PC-3 (cell line): Measurements from ENCODE around the gene GTF3C6. TPM values are rescaled to one million over a fixed set of nuclear protein-coding genes. Genes with fewer than 3 reads are reported as not detected.
"Not testable (repeated sequence)": the region's sequence is repeated elsewhere in the genome, so short reads cannot be mapped to it uniquely, and the experiment has no call there.

Experiments
- ATAC-seq: fragments of 200-7000 bp; cut with Tn5 transposase; 2 replicates; pipeline ENCODE4 v1.9.1; 2020; ENCODE audit warnings: mild to moderate bottlenecking, moderate library complexity
- BruUV-seq: library from RNA; stranded (reverse); fragments of 400-500 nt; replicated peaks from 2 replicates; lab custom pipeline; 2021; lab: Mats Ljungman, UMichigan
- CTCF ChIA-PET: fragments of 300-600 bp; sonication (Branson Sonifier 250); formaldehyde crosslinking; loops from one replicate; lab custom pipeline; 2022; ENCODE audit warnings: antibody characterized with exemption; lab: Charles Lee
- POLR2A ChIA-PET: fragments of 300-600 bp; sonication (Branson Sonifier 250); formaldehyde crosslinking; loops from one replicate; lab custom pipeline; 2022; ENCODE audit warnings: antibody characterized with exemption; ENCODE audit not compliant: unreplicated experiment; lab: Charles Lee
- DNase-seq: peaks from one replicate; pipeline ENCODE4 v3.0.0-alpha.2; 2015
- H2AFZ ChIP-seq: fragments of 300-600 bp; sonication (generic); 2 replicates; pipeline ENCODE4 v1.6.0; 2016; ENCODE audit warnings: antibody characterized with exemption, low read length
- H3F3A ChIP-seq: fragments of 300-600 bp; sonication (generic); one replicate; pipeline ENCODE4 v1.6.0; 2017; ENCODE audit warnings: antibody characterized with exemption, low read length, control low read depth, mild to moderate bottlenecking; ENCODE audit not compliant: unreplicated experiment
- H3K27ac ChIP-seq: fragments of 300-600 bp; sonication (generic); 2 replicates; pipeline ENCODE4 v1.5.1; 2016; ENCODE audit warnings: mild to moderate bottlenecking, low read length
- H3K27me3 ChIP-seq: fragments of 300-600 bp; sonication (generic); 2 replicates; pipeline ENCODE4 v1.6.1; 2016; ENCODE audit warnings: low read length, mixed read lengths
- H3K36me3 ChIP-seq: fragments of 300-600 bp; sonication (generic); 2 replicates; pipeline ENCODE4 v1.6.1; 2016; ENCODE audit warnings: low read depth, mixed run types, low read length, mixed read lengths
- H3K4me1 ChIP-seq: fragments of 300-600 bp; sonication (generic); 2 replicates; pipeline ENCODE4 v1.5.1; 2016; ENCODE audit warnings: low read length; ENCODE audit not compliant: insufficient read depth
- H3K4me2 ChIP-seq: fragments of 300-600 bp; sonication (generic); 2 replicates; pipeline ENCODE4 v1.6.0; 2016; ENCODE audit warnings: low read length
- H3K4me3 ChIP-seq: fragments of 300-600 bp; sonication (generic); 2 replicates; pipeline ENCODE4 v1.5.1; 2016; ENCODE audit warnings: mild to moderate bottlenecking, low read length, mixed read lengths
- H3K79me2 ChIP-seq: fragments of 300-600 bp; sonication (generic); 2 replicates; pipeline ENCODE4 v1.6.1; 2017; ENCODE audit warnings: low read length, mixed read lengths
- H3K9ac ChIP-seq: fragments of 300-600 bp; sonication (generic); 2 replicates; pipeline ENCODE4 v1.6.0; 2016; ENCODE audit warnings: mild to moderate bottlenecking, low read length
- H3K9me2 ChIP-seq: fragments of 300-600 bp; sonication (generic); replicated peaks from 2 replicates; pipeline ENCODE4 v1.6.1; 2016; ENCODE audit warnings: mixed run types, low read length, mixed read lengths
- H3K9me3 ChIP-seq: fragments of 300-600 bp; sonication (generic); 2 replicates; pipeline ENCODE4 v1.6.1; 2016; ENCODE audit warnings: low read length, mixed read lengths
- H4K20me1 ChIP-seq: fragments of 300-600 bp; sonication (generic); 2 replicates; pipeline ENCODE4 v1.6.1; 2016; ENCODE audit warnings: low read length, mixed read lengths
- EZH2 ChIP-seq: fragments of 300-600 bp; sonication (generic); IDR thresholded peaks from one replicate; pipeline ENCODE4 v1.6.1; 2017; ENCODE audit warnings: antibody characterized with exemption, mild to moderate bottlenecking, low read length; ENCODE audit not compliant: unreplicated experiment
- EZH2phosphoT487 ChIP-seq: fragments of 300-600 bp; sonication (generic); IDR thresholded peaks from 2 replicates; pipeline ENCODE4 v1.6.1; 2018; ENCODE audit warnings: mild to moderate bottlenecking, antibody characterized with exemption, low read length, borderline replicate concordance
- intact Hi-C: fragments of 100-400 bp; cut with micrococcal nuclease; formaldehyde crosslinking; loops from 2 replicates; pipeline ENCODE4 v1.9.0; 2023
- total RNA-seq: library from RNA; depleted of rRNA; stranded (reverse); fragments of >200 nt; gene quantifications from 2 replicates; pipeline ENCODE4 v1.2.3, GENCODE V29; 2014
- TF ChIP-seq, protein P1 (sequence below): fragments of 300-600 bp; sonication (generic); conservative IDR thresholded peaks from 2 replicates; pipeline ENCODE4 v1.5.1; 2017; ENCODE audit warnings: antibody characterized with exemption, low read depth, mild to moderate bottlenecking, low read length

Gene GTF3C6
- total RNA-seq, 1 experiment from 2014 or later = 59.2 TPM

- no peaks in the 10 kb centered on the region for H3F3A ChIP-seq
- H3K9me2 ChIP-seq = no peaks in the 10 kb centered on the region
- H3K4me3 ChIP-seq = no peak overlapping the region
- no peaks in the 10 kb centered on the region for H3K9me3 ChIP-seq
- intact Hi-C loops = loop anchor here (2.0 to 5.0 kb wide), 2 partner anchors 139 to 271 kb away; partner anchors contain the start of gene CDK19
- no peaks in the 10 kb centered on the region for H3K36me3 ChIP-seq
- H3K9ac ChIP-seq = no peak overlapping the region
- no peaks in the 10 kb centered on the region for H4K20me1 ChIP-seq
- ChIA-PET POLR2A (interaction anchor here (0.7 kb wide), 1 partner anchor 1534 kb away, joined by 3 read pairs; no protein-coding TSS in a partner anchor), CTCF (no interaction called here)
- no peak overlapping the region for H3K4me2 ChIP-seq
- H2AFZ ChIP-seq = peak overlapping the region; percentile 69; the same call in 1 of the 2 replicates
- no TSS peak for BruUV-seq
- no peak for TF ChIP-seq EZH2phosphoT487
- TF ChIP-seq, protein P1, sequence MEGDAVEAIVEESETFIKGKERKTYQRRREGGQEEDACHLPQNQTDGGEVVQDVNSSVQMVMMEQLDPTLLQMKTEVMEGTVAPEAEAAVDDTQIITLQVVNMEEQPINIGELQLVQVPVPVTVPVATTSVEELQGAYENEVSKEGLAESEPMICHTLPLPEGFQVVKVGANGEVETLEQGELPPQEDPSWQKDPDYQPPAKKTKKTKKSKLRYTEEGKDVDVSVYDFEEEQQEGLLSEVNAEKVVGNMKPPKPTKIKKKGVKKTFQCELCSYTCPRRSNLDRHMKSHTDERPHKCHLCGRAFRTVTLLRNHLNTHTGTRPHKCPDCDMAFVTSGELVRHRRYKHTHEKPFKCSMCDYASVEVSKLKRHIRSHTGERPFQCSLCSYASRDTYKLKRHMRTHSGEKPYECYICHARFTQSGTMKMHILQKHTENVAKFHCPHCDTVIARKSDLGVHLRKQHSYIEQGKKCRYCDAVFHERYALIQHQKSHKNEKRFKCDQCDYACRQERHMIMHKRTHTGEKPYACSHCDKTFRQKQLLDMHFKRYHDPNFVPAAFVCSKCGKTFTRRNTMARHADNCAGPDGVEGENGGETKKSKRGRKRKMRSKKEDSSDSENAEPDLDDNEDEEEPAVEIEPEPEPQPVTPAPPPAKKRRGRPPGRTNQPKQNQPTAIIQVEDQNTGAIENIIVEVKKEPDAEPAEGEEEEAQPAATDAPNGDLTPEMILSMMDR = no peak
- peaks cover 29% of the 10 kb centered on the region for H3K4me1 ChIP-seq
- no peak overlapping the region for H3K27ac ChIP-seq
- no peaks in the 10 kb centered on the region for H3K27me3 ChIP-seq
- ATAC-seq (no peak), DNase-seq (no peak)
- H3K79me2 ChIP-seq = peaks cover 7% of the 10 kb centered on the region
These were observed 4.7 kb upstream of the GTF3C6 start for GRCh38 chr6:110953633-110954303.

DNA sequence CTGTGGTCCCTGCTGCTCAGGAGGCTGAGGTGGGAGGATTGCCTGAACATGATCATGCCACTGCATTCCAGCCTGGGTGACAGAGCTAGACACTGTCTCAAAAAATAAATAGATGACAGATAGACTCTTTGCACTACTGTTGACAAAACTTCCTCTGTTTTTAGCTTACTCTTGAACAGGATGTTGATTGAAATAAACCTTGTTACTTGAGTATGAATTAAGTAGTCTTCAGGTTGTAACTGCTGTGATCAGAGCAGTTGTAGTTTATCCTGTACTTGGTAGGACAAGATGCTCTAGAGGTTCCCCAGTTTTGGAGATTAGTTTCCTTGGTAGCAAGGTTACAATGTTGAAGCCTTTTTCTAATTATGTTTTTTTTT, 1.5 kb downstream of the GTF3C6 start:
- peak overlapping the region; percentile 89 for H3K4me2 ChIP-seq
- no TSS peak for BruUV-seq
- POLR2A ChIA-PET = no interaction called here

GRCh38 chr6:110962636-110963035, 4.1 kb downstream of the GTF3C6 start:
- POLR2A ChIA-PET, H3F3A ChIP-seq, H4K20me1 ChIP-seq, BruUV-seq, intact Hi-C loops, ATAC-seq, H3K36me3 ChIP-seq, H3K27me3 ChIP-seq, H3K4me1 ChIP-seq, H3K27ac ChIP-seq, H3K4me2 ChIP-seq, H3K9me3 ChIP-seq, H3K4me3 ChIP-seq, H3K9ac ChIP-seq, H2AFZ ChIP-seq, CTCF ChIA-PET, H3K9me2 ChIP-seq, DNase-seq: not testable (repeated sequence)
- H3K79me2 ChIP-seq = peaks cover 22% of the 10 kb centered on the region

More for the DNA sequence above, 1.5 kb downstream of the GTF3C6 start:
- CTCF ChIA-PET = no interaction called here
- Histone ChIP-seq H3F3A (no peaks in the 10 kb centered on the region), H3K4me1 (peaks cover 8% of the 10 kb centered on the region; the same call in 1 of the 2 replicates), H3K9me2 (no peaks in the 10 kb centered on the region), H4K20me1 (no peaks in the 10 kb centered on the region), H3K36me3 (no peaks in the 10 kb centered on the region), H3K9me3 (no peaks in the 10 kb centered on the region), H2AFZ (no peak overlapping the region), H3K27me3 (no peaks in the 10 kb centered on the region), H3K27ac (no peak overlapping the region), H3K79me2 (peaks cover 22% of the 10 kb centered on the region), H3K9ac (no peak overlapping the region), H3K4me3 (no peak overlapping the region)
- intact Hi-C loops = no loop called here
- no peak for TF ChIP-seq EZH2
- TF ChIP-seq, protein P1 = no peak
- TF ChIP-seq EZH2phosphoT487 = no peak
- ATAC-seq (no peak), DNase-seq (no peak)
